Measurements from ENCODE around the gene ABLIM2.

- no peak for TF ChIP-seq CTCF (conservative IDR thresholded peaks at IDR 0.05; ENCODE audit: low read depth, low read length)
- no peak for TF ChIP-seq MAZ (IDR thresholded peaks at IDR 0.05; ENCODE audit: borderline replicate concordance, low read depth, low read length)
- TF ChIP-seq POLR2A (IDR thresholded peaks at IDR 0.05; ENCODE audit: low read depth, low read length) = no peak
- TF ChIP-seq CHD1 (IDR thresholded peaks at IDR 0.05; ENCODE audit: low read depth, low read length) = no peak
- no peak for TF ChIP-seq RCOR1 (IDR thresholded peaks at IDR 0.05; ENCODE audit: insufficient replicate concordance, low read length)
- TF ChIP-seq BHLHE40 (IDR thresholded peaks at IDR 0.05; ENCODE audit: low read depth, low read length) = no peak
- TF ChIP-seq ELK1 (IDR thresholded peaks at IDR 0.05; ENCODE audit: borderline replicate concordance, low read depth, low read length) = no peak
- TF ChIP-seq FOS (IDR thresholded peaks at IDR 0.05; ENCODE audit: low read depth, low read length) = no peak
- TF ChIP-seq SMC3 (IDR thresholded peaks at IDR 0.05; ENCODE audit: low read depth, low read length) = no peak
- no peak for TF ChIP-seq RAD21 (IDR thresholded peaks at IDR 0.05; ENCODE audit: low read length)
- no peak for TF ChIP-seq RFX5 (IDR thresholded peaks at IDR 0.05; ENCODE audit: low read depth, low read length)
- TF ChIP-seq CEBPB (IDR thresholded peaks at IDR 0.05; ENCODE audit: low read depth, low read length) = no peak
- no peak for TF ChIP-seq USF2 (IDR thresholded peaks at IDR 0.05; ENCODE audit: low read depth, low read length)
Observed at GRCh38 chr4:8026453-8026852, 132.2 kb downstream of the ABLIM2 start.
